GM23338 (cell line): Measurements from ENCODE around the gene IPO5. TPM values are rescaled to one million over a fixed set of nuclear protein-coding genes. Genes with fewer than 3 reads are reported as not detected.
A peak's percentile ranks its signal among the peaks of the same experiment; 100 is the strongest.
"Not testable (repeated sequence)": the region's sequence is repeated elsewhere in the genome, so short reads cannot be mapped to it uniquely, and the experiment has no call there.

Experiments used
- ATAC-seq: fragments of 200-7000 bp; cut with Tn5 transposase; 3 replicates; pipeline ENCODE4 v1.9.1; 2020
- DNase-seq: peaks from one replicate; pipeline ENCODE4 v3.0.0-alpha.2; 2015; ENCODE audit warnings: low spot score
- H2AFZ ChIP-seq: fragments of 200-600 bp; sonication (generic); 2 replicates; pipeline ENCODE4 v1.8.0; 2016; ENCODE audit warnings: antibody characterized with exemption, mild to moderate bottlenecking, moderate library complexity
- H3F3A ChIP-seq: fragments of 200-600 bp; sonication (generic); replicated peaks from 2 replicates; pipeline ENCODE4 v1.8.0; 2017; ENCODE audit warnings: antibody characterized with exemption, mixed run types, low read depth
- H3K27ac ChIP-seq: fragments of 200-600 bp; sonication (generic); 2 replicates; pipeline ENCODE4 v1.6.1; 2016; ENCODE audit warnings: low read depth
- H3K27me3 ChIP-seq: fragments of 200-600 bp; sonication (generic); 2 replicates; pipeline ENCODE4 v1.8.0; 2016; ENCODE audit warnings: mild to moderate bottlenecking, mixed run types, moderate library complexity; ENCODE audit not compliant: insufficient read depth
- H3K36me3 ChIP-seq: fragments of 200-600 bp; sonication (generic); 2 replicates; pipeline ENCODE4 v1.8.0; 2016; ENCODE audit warnings: mild to moderate bottlenecking; ENCODE audit not compliant: insufficient read depth
- H3K4me1 ChIP-seq: fragments of 200-600 bp; sonication (generic); 2 replicates; pipeline ENCODE4 v1.8.0; 2016; ENCODE audit warnings: mild to moderate bottlenecking, moderate library complexity; ENCODE audit not compliant: insufficient read depth
- H3K4me2 ChIP-seq: fragments of 200-600 bp; sonication (generic); 2 replicates; pipeline ENCODE4 v1.7.1; 2017; ENCODE audit warnings: mixed run types
- H3K4me3 ChIP-seq: fragments of 200-600 bp; sonication (generic); 2 replicates; pipeline ENCODE4 v1.6.1; 2016; ENCODE audit warnings: mixed run types
- H3K79me2 ChIP-seq: fragments of 200-600 bp; sonication (generic); replicated peaks from 2 replicates; pipeline ENCODE4 v1.8.0; 2017; ENCODE audit warnings: mild to moderate bottlenecking; ENCODE audit not compliant: insufficient read depth
- H3K9me2 ChIP-seq: fragments of 200-600 bp; sonication (generic); 2 replicates; pipeline ENCODE4 v1.8.0; 2017; ENCODE audit not compliant: insufficient read depth
- H4K20me1 ChIP-seq: fragments of 200-600 bp; sonication (generic); replicated peaks from 2 replicates; pipeline ENCODE4 v1.8.0; 2017; ENCODE audit warnings: mild to moderate bottlenecking; ENCODE audit not compliant: insufficient read depth
- H3K27ac Mint-ChIP-seq: 2 replicates; pipeline ENCODE4 v1.8.0; 2020; ENCODE audit warnings: inconsistent platforms, mild to moderate bottlenecking, moderate library complexity, mixed read lengths
- H3K27me3 Mint-ChIP-seq: 3 replicates; pipeline ENCODE4 v1.8.0; 2022; ENCODE audit warnings: low read depth, mild to moderate bottlenecking, moderate library complexity, mixed read lengths, inconsistent platforms; ENCODE audit not compliant: insufficient read depth, poor library complexity
- H3K36me3 Mint-ChIP-seq: 3 replicates; pipeline ENCODE4 v1.8.0; 2021; ENCODE audit warnings: low read depth, mild to moderate bottlenecking, inconsistent platforms, moderate library complexity, mixed read lengths
- H3K4me1 Mint-ChIP-seq: 3 replicates; pipeline ENCODE4 v1.8.0; 2020; ENCODE audit warnings: mild to moderate bottlenecking, inconsistent platforms, mixed read lengths
- H3K4me3 Mint-ChIP-seq: 3 replicates; pipeline ENCODE4 v1.8.0; 2021; ENCODE audit warnings: moderate library complexity, mild to moderate bottlenecking, inconsistent platforms, mixed read lengths
- H3K9me3 Mint-ChIP-seq: 3 replicates; pipeline ENCODE4 v1.8.0; 2020; ENCODE audit warnings: moderate library complexity, mild to moderate bottlenecking, inconsistent platforms, mixed read lengths
- CREB1 ChIP-seq: fragments of 250-450 bp; sonication (Bioruptor Pico); IDR thresholded peaks from 2 replicates; pipeline ENCODE4 v1.5.0; 2020; ENCODE audit warnings: low read depth, mild to moderate bottlenecking, moderate library complexity
- EZH2 ChIP-seq: fragments of 200-600 bp; sonication (generic); IDR thresholded peaks from one replicate; pipeline ENCODE4 v1.8.0; 2017; ENCODE audit warnings: antibody characterized with exemption, mild to moderate bottlenecking, low read depth; ENCODE audit not compliant: unreplicated experiment
- EZH2phosphoT487 ChIP-seq: fragments of 200-600 bp; sonication (generic); IDR thresholded peaks from one replicate; pipeline ENCODE4 v1.8.1; 2018; ENCODE audit warnings: antibody characterized with exemption; ENCODE audit not compliant: unreplicated experiment
- JUNB ChIP-seq: IDR thresholded peaks from one replicate; pipeline ENCODE4 v1.6.1; 2016; ENCODE audit warnings: antibody characterized with exemption; ENCODE audit not compliant: unreplicated experiment
- NANOG ChIP-seq: IDR thresholded peaks from 2 replicates; pipeline ENCODE4 v1.6.1; 2016; ENCODE audit warnings: antibody characterized with exemption, borderline replicate concordance
- ZNF114 ChIP-seq: fragments of 250-450 bp; sonication (Bioruptor Pico); IDR thresholded peaks from 2 replicates; pipeline ENCODE4 v1.5.0; 2020; ENCODE audit warnings: mild to moderate bottlenecking, moderate library complexity
- ZNF331 ChIP-seq: fragments of 250-450 bp; sonication (Bioruptor Pico); IDR thresholded peaks from 2 replicates; pipeline ENCODE4 v1.5.0; 2020; ENCODE audit warnings: low read depth, mild to moderate bottlenecking, moderate library complexity
- polyA plus RNA-seq: library from polyadenylated mRNA; unstranded; fragments of >200 nt; fragmentation: Nextera tagmentation; extraction: Ambion mirVana; gene quantifications from 2 replicates; pipeline ENCODE4 v1.2.1, GENCODE V29; 2016
- total RNA-seq: library from RNA; depleted of rRNA; stranded (reverse); fragments of >200 nt; shearing (Covaris generic); gene quantifications from 2 replicates; pipeline ENCODE4 v1.2.3, GENCODE V29; 2014
- TF ChIP-seq, protein P1 (sequence below): IDR thresholded peaks from 2 replicates; pipeline ENCODE4 v1.6.1; 2016; ENCODE audit warnings: antibody characterized with exemption
- TF ChIP-seq, protein P2 (sequence below), 2 experiments: fragments of 200-600 bp in 1 of 2; sonication (generic) in 1 of 2; conservative IDR thresholded peaks; 2 replicates each; pipeline versions ENCODE4 v1.5.1 to v1.6.1; 2016 to 2017; ENCODE audit warnings: antibody characterized with exemption in 2 of 2, low read depth in 2 of 2, mild to moderate bottlenecking in 2 of 2, moderate library complexity in 1 of 2

The IPO5 gene
- total and polyA plus RNA-seq, 2 experiments from 2014 or later = 124 to 353 TPM

DNA sequence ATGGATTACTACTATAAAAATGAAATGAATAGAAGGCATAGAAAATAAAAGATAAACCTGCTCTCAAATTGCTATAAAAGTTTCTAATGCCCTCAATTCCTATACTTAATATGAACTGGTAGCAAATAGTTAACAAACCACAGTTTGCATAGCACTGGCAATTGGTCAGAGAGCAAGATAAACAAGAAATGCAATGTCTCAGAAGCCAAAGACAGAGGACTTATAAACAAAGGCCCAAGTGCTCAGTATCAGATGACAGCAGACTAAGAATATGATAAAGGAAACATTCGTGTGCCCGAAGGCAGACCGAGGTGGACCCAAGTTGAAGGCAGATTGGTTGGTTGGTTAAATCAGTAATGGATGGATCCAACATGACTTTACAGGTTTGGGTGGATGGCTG is 50.6 kb downstream of the IPO5 start:
- H3K27ac ChIP-seq = no peak overlapping the region
- peaks cover 16% of the 10 kb centered on the region for H4K20me1 ChIP-seq

DNA sequence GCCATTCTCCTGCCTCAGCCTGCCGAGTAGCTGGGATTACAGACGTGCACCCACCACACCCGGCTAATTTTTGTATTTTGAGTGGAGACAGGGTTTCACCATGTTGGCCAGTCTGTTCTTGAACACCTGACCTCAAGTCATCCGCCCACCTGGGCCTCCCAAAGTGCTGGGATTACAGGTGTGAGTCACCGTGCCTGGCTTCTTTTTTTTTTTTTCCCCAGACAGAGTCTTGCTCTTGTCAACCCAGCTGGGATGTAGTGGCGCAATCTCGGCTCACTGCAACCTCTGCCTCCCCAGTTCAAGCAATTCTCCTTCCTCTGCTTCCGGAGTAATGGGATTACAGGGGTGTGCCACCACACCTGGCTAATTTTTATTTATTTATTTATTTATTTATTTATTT is 51.5 kb downstream of the IPO5 start:
- not testable (repeated sequence) for H3K27me3 ChIP-seq, H3K4me1 Mint-ChIP-seq, H3K27ac ChIP-seq, H3K4me3 ChIP-seq, H3F3A ChIP-seq, H3K27ac Mint-ChIP-seq, H3K4me2 ChIP-seq, H3K4me3 Mint-ChIP-seq, H3K9me3 Mint-ChIP-seq, H3K4me1 ChIP-seq, H3K9me2 ChIP-seq, H3K27me3 Mint-ChIP-seq, DNase-seq, H2AFZ ChIP-seq, ATAC-seq
- Histone ChIP-seq H4K20me1 (peaks cover 16% of the 10 kb centered on the region), H3K36me3 (peaks cover 95% of the 10 kb centered on the region), H3K79me2 (peaks cover 14% of the 10 kb centered on the region)
- H3K36me3 Mint-ChIP-seq = peaks cover 97% of the 10 kb centered on the region

More for the DNA sequence above, 50.6 kb downstream of the IPO5 start:
- Histone ChIP-seq H3K36me3 (peaks cover 96% of the 10 kb centered on the region), H2AFZ (no peak overlapping the region), H3K4me2 (no peak overlapping the region), H3K4me1 (no peaks in the 10 kb centered on the region), H3K79me2 (peaks cover 14% of the 10 kb centered on the region), H3K27me3 (no peaks in the 10 kb centered on the region), H3K9me2 (no peaks in the 10 kb centered on the region), H3K4me3 (no peak overlapping the region), H3F3A (peaks cover 6% of the 10 kb centered on the region; the same call in 1 of the 2 replicates)
- H3K9me3 Mint-ChIP-seq = no peaks in the 10 kb centered on the region
- no peak overlapping the region; the same call in 1 of the 2 replicates for H3K27ac Mint-ChIP-seq
- peaks cover 8% of the 10 kb centered on the region for H3K27me3 Mint-ChIP-seq
- H3K4me1 Mint-ChIP-seq = no peaks in the 10 kb centered on the region
- ATAC-seq = no peak
- TF ChIP-seq EZH2 (no peak), CREB1 (CRISPR knock-in tag) (no peak), NANOG (no peak), ZNF331 (no peak), ZNF114 (CRISPR knock-in tag) (no peak), JUNB (no peak)
- TF ChIP-seq, protein P1, sequence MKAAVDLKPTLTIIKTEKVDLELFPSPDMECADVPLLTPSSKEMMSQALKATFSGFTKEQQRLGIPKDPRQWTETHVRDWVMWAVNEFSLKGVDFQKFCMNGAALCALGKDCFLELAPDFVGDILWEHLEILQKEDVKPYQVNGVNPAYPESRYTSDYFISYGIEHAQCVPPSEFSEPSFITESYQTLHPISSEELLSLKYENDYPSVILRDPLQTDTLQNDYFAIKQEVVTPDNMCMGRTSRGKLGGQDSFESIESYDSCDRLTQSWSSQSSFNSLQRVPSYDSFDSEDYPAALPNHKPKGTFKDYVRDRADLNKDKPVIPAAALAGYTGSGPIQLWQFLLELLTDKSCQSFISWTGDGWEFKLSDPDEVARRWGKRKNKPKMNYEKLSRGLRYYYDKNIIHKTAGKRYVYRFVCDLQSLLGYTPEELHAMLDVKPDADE = no peak
- TF ChIP-seq, protein P2, sequence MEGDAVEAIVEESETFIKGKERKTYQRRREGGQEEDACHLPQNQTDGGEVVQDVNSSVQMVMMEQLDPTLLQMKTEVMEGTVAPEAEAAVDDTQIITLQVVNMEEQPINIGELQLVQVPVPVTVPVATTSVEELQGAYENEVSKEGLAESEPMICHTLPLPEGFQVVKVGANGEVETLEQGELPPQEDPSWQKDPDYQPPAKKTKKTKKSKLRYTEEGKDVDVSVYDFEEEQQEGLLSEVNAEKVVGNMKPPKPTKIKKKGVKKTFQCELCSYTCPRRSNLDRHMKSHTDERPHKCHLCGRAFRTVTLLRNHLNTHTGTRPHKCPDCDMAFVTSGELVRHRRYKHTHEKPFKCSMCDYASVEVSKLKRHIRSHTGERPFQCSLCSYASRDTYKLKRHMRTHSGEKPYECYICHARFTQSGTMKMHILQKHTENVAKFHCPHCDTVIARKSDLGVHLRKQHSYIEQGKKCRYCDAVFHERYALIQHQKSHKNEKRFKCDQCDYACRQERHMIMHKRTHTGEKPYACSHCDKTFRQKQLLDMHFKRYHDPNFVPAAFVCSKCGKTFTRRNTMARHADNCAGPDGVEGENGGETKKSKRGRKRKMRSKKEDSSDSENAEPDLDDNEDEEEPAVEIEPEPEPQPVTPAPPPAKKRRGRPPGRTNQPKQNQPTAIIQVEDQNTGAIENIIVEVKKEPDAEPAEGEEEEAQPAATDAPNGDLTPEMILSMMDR (conservative IDR thresholded peaks at IDR 0.05; ENCODE audit: low read depth in 2 of 2) = no peak
- no peak overlapping the region for H3K4me3 Mint-ChIP-seq
- H3K36me3 Mint-ChIP-seq = peaks cover 97% of the 10 kb centered on the region
- no peak for DNase-seq

DNA sequence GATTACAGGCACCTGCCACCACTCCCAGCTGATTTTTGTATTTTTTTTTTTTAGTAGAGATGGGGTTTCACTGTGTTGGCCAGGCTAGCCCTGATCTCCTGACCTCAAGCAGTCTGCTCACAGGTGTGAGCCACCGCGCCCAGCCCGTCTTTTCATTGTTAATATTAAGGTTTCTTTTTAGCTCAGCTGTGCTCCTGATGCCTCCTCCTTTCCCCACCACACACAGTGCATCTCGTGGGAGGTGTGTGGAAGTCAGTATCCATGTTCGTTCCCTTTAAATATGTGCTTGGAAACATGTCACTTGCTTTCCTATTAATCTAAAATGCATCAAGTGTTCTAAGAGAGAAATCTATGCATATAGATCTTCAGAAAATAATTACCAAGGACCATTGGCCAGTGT is 53.5 kb downstream of the IPO5 start:
- Histone ChIP-seq H3F3A (peaks cover 6% of the 10 kb centered on the region; the same call in 1 of the 2 replicates), H3K4me3 (no peak overlapping the region), H3K36me3 (peaks cover 95% of the 10 kb centered on the region), H4K20me1 (peaks cover 16% of the 10 kb centered on the region), H3K27ac (no peak overlapping the region), H3K4me1 (no peaks in the 10 kb centered on the region), H3K4me2 (no peak overlapping the region), H3K79me2 (peaks cover 14% of the 10 kb centered on the region), H2AFZ (no peak overlapping the region), H3K27me3 (no peaks in the 10 kb centered on the region), H3K9me2 (no peaks in the 10 kb centered on the region)
- no peaks in the 10 kb centered on the region for H3K4me1 Mint-ChIP-seq
- peaks cover 97% of the 10 kb centered on the region for H3K36me3 Mint-ChIP-seq
- TF ChIP-seq EZH2 = no peak
- no peak for TF ChIP-seq EZH2phosphoT487
- peaks cover 7% of the 10 kb centered on the region for H3K27me3 Mint-ChIP-seq
- H3K27ac Mint-ChIP-seq = 0 out of 2 replicates have a peak overlapping the region, but pooled peaks have one; percentile 46
- ATAC-seq (no peak), DNase-seq (no peak)
- no peak overlapping the region for H3K4me3 Mint-ChIP-seq
- no peaks in the 10 kb centered on the region for H3K9me3 Mint-ChIP-seq
